ENCODE measurements around the gene BTBD17.

BTBD17 gene

GRCh38 chr17:74369221-74369620 lies 7.6 kb upstream of the BTBD17 start:
- Histone ChIP-seq H3K9me3 (ENCODE audit: control insufficient read depth in 1 of 2, low read length in 2 of 2) (no peaks in the 10 kb centered on the region), H3K27me3 (ENCODE audit: low read depth, low read length) (peaks cover 5% of the 10 kb centered on the region), H3K4me3 (ENCODE audit: low read depth in 1 of 2, low read length in 2 of 2) (no peak overlapping the region), H3K4me1 (ENCODE audit: control insufficient read depth in 1 of 2, insufficient read depth in 2 of 2, low read length in 2 of 2) (peaks cover 0 to 13% of the 10 kb centered on the region in 2 donors), H3K27ac (ENCODE audit: low read length) (no peak overlapping the region), H3K36me3 (ENCODE audit: control insufficient read depth in 1 of 2, insufficient read depth in 2 of 2, low read length in 2 of 2) (no peaks in the 10 kb centered on the region)

GRCh38 chr17:74368341-74369081 lies 6.8 kb upstream of the BTBD17 start:
- Histone ChIP-seq H3K27me3 (ENCODE audit: low read depth, low read length) (peaks cover 5% of the 10 kb centered on the region), H3K36me3 (ENCODE audit: control insufficient read depth in 1 of 2, insufficient read depth in 2 of 2, low read length in 2 of 2) (no peaks in the 10 kb centered on the region), H3K27ac (ENCODE audit: low read length) (no peak overlapping the region), H3K9me3 (ENCODE audit: control insufficient read depth in 1 of 2, low read length in 2 of 2) (no peaks in the 10 kb centered on the region), H3K4me1 (ENCODE audit: control insufficient read depth in 1 of 2, insufficient read depth in 2 of 2, low read length in 2 of 2) (peaks cover 0 to 13% of the 10 kb centered on the region in 2 donors), H3K4me3 (ENCODE audit: low read depth in 1 of 2, low read length in 2 of 2) (no peak overlapping the region)

- Histone ChIP-seq H3K4me3 (ENCODE audit: low read depth in 1 of 2, low read length in 2 of 2) (no peak within 1 kb of the TSS), H3K27ac (ENCODE audit: low read length) (no peak within 1 kb of the TSS), H3K9me3 (ENCODE audit: control insufficient read depth in 1 of 2, low read length in 2 of 2) (no peaks in the 10 kb centered on the region), H3K27me3 (ENCODE audit: low read depth, low read length) (peaks cover 5% of the 10 kb centered on the region), H3K36me3 (ENCODE audit: control insufficient read depth in 1 of 2, insufficient read depth in 2 of 2, low read length in 2 of 2) (no peaks in the 10 kb centered on the region), H3K4me1 (ENCODE audit: control insufficient read depth in 1 of 2, insufficient read depth in 2 of 2, low read length in 2 of 2) (peaks cover 0 to 13% of the 10 kb centered on the region in 2 donors)
Measured at GRCh38 chr17:74367206-74367605, 5.5 kb upstream of the BTBD17 start, which contains the start of gene GPR142. TSS of gene GPR142 (plus strand) at chr17:74367506. CDS start at chr17:74369541, 2,035 bp downstream.

- Histone ChIP-seq H3K9me3 (ENCODE audit: control insufficient read depth in 1 of 2, low read length in 2 of 2) (no peaks in the 10 kb centered on the region), H3K27me3 (ENCODE audit: low read depth, low read length) (peaks cover 29% of the 10 kb centered on the region), H3K4me3 (ENCODE audit: low read depth in 1 of 2, low read length in 2 of 2) (no peak overlapping the region), H3K4me1 (ENCODE audit: control insufficient read depth in 1 of 2, insufficient read depth in 2 of 2, low read length in 2 of 2) (peaks cover 0 to 7% of the 10 kb centered on the region in 2 donors), H3K27ac (ENCODE audit: low read length) (no peak overlapping the region), H3K36me3 (ENCODE audit: control insufficient read depth in 1 of 2, insufficient read depth in 2 of 2, low read length in 2 of 2) (no peaks in the 10 kb centered on the region)
Measured at GRCh38 chr17:74362810-74363498, 1.3 kb upstream of the BTBD17 start.

GRCh38 chr17:74362069-74362405 lies 369 bp upstream of the BTBD17 start:
- H3K4me3 ChIP-seq (ENCODE audit: low read depth in 1 of 2, low read length in 2 of 2) = no peak overlapping the region
- peaks cover 38% of the 10 kb centered on the region for H3K27me3 ChIP-seq (ENCODE audit: low read depth, low read length)
- no peak overlapping the region for H3K27ac ChIP-seq (ENCODE audit: low read length)

GRCh38 chr17:74360899-74361229 lies 804 bp downstream of the BTBD17 start:
- Histone ChIP-seq H3K27ac (ENCODE audit: low read length) (no peak overlapping the region), H3K27me3 (ENCODE audit: low read depth, low read length) (peaks cover 49% of the 10 kb centered on the region), H3K36me3 (ENCODE audit: control insufficient read depth in 1 of 2, insufficient read depth in 2 of 2, low read length in 2 of 2) (no peaks in the 10 kb centered on the region), H3K4me1 (ENCODE audit: control insufficient read depth in 1 of 2, insufficient read depth in 2 of 2, low read length in 2 of 2) (peaks cover 0 to 20% of the 10 kb centered on the region in 2 donors), H3K4me3 (ENCODE audit: low read depth in 1 of 2, low read length in 2 of 2) (no peak overlapping the region), H3K9me3 (ENCODE audit: control insufficient read depth in 1 of 2, low read length in 2 of 2) (no peaks in the 10 kb centered on the region)

More at GRCh38 chr17:74362069-74362405, 369 bp upstream of the BTBD17 start:
- Histone ChIP-seq H3K9me3 (ENCODE audit: control insufficient read depth in 1 of 2, low read length in 2 of 2) (no peaks in the 10 kb centered on the region), H3K36me3 (ENCODE audit: control insufficient read depth in 1 of 2, insufficient read depth in 2 of 2, low read length in 2 of 2) (no peaks in the 10 kb centered on the region), H3K4me1 (ENCODE audit: control insufficient read depth in 1 of 2, insufficient read depth in 2 of 2, low read length in 2 of 2) (peaks cover 0 to 13% of the 10 kb centered on the region in 2 donors)

- no peak overlapping the region for H3K4me3 ChIP-seq (ENCODE audit: low read depth in 1 of 2, low read length in 2 of 2)
- H3K27me3 ChIP-seq (ENCODE audit: low read depth, low read length) = peaks cover 56% of the 10 kb centered on the region
- no peak overlapping the region for H3K27ac ChIP-seq (ENCODE audit: low read length)
Measured at GRCh38 chr17:74359916-74360315, 1.8 kb downstream of the BTBD17 start.

GRCh38 chr17:74358697-74359096 lies 3.0 kb downstream of the BTBD17 start:
- Histone ChIP-seq H3K27ac (ENCODE audit: low read length) (no peak overlapping the region), H3K4me3 (ENCODE audit: low read depth in 1 of 2, low read length in 2 of 2) (no peak overlapping the region), H3K36me3 (ENCODE audit: control insufficient read depth in 1 of 2, insufficient read depth in 2 of 2, low read length in 2 of 2) (no peaks in the 10 kb centered on the region), H3K27me3 (ENCODE audit: low read depth, low read length) (peaks cover 69% of the 10 kb centered on the region), H3K4me1 (ENCODE audit: control insufficient read depth in 1 of 2, insufficient read depth in 2 of 2, low read length in 2 of 2) (peaks cover 0 to 20% of the 10 kb centered on the region in 2 donors), H3K9me3 (ENCODE audit: control insufficient read depth in 1 of 2, low read length in 2 of 2) (no peaks in the 10 kb centered on the region)

More at GRCh38 chr17:74359916-74360315, 1.8 kb downstream of the BTBD17 start:
- Histone ChIP-seq H3K9me3 (ENCODE audit: control insufficient read depth in 1 of 2, low read length in 2 of 2) (no peaks in the 10 kb centered on the region), H3K4me1 (ENCODE audit: control insufficient read depth in 1 of 2, insufficient read depth in 2 of 2, low read length in 2 of 2) (peaks cover 0 to 20% of the 10 kb centered on the region in 2 donors), H3K36me3 (ENCODE audit: control insufficient read depth in 1 of 2, insufficient read depth in 2 of 2, low read length in 2 of 2) (no peaks in the 10 kb centered on the region)

- Histone ChIP-seq H3K27ac (ENCODE audit: low read length) (no peak overlapping the region), H3K9me3 (ENCODE audit: control insufficient read depth in 1 of 2, low read length in 2 of 2) (no peaks in the 10 kb centered on the region), H3K36me3 (ENCODE audit: control insufficient read depth in 1 of 2, insufficient read depth in 2 of 2, low read length in 2 of 2) (no peaks in the 10 kb centered on the region), H3K4me1 (ENCODE audit: control insufficient read depth in 1 of 2, insufficient read depth in 2 of 2, low read length in 2 of 2) (peaks cover 0 to 20% of the 10 kb centered on the region in 2 donors), H3K27me3 (ENCODE audit: low read depth, low read length) (peaks cover 80% of the 10 kb centered on the region), H3K4me3 (ENCODE audit: low read depth in 1 of 2, low read length in 2 of 2) (peak overlapping the region in 1 of 2 donors; percentile 56)
Measured at GRCh38 chr17:74357466-74357809, 4.2 kb downstream of the BTBD17 start.

- H3K27ac ChIP-seq (ENCODE audit: low read length) = no peak overlapping the region
- peaks cover 0 to 18% of the 10 kb centered on the region in 2 donors for H3K4me1 ChIP-seq (ENCODE audit: control insufficient read depth in 1 of 2, insufficient read depth in 2 of 2, low read length in 2 of 2)
- no peaks in the 10 kb centered on the region for H3K9me3 ChIP-seq (ENCODE audit: control insufficient read depth in 1 of 2, low read length in 2 of 2)
- H3K27me3 ChIP-seq (ENCODE audit: low read depth, low read length) = peaks cover 83% of the 10 kb centered on the region
- no peaks in the 10 kb centered on the region for H3K36me3 ChIP-seq (ENCODE audit: control insufficient read depth in 1 of 2, insufficient read depth in 2 of 2, low read length in 2 of 2)
- H3K4me3 ChIP-seq (ENCODE audit: low read depth in 1 of 2, low read length in 2 of 2) = peak overlapping the region in 1 of 2 donors; percentile 56
Measured at GRCh38 chr17:74356646-74357465, 4.8 kb downstream of the BTBD17 start.

GRCh38 chr17:74355065-74355464 lies 6.6 kb downstream of the BTBD17 start:
- no peak overlapping the region for H3K4me3 ChIP-seq (ENCODE audit: low read depth in 1 of 2, low read length in 2 of 2)
- H3K4me1 ChIP-seq (ENCODE audit: control insufficient read depth in 1 of 2, insufficient read depth in 2 of 2, low read length in 2 of 2) = peaks cover 0 to 13% of the 10 kb centered on the region in 2 donors
- no peaks in the 10 kb centered on the region for H3K9me3 ChIP-seq (ENCODE audit: control insufficient read depth in 1 of 2, low read length in 2 of 2)
- H3K27me3 ChIP-seq (ENCODE audit: low read depth, low read length) = peaks cover 68% of the 10 kb centered on the region
- no peaks in the 10 kb centered on the region for H3K36me3 ChIP-seq (ENCODE audit: control insufficient read depth in 1 of 2, insufficient read depth in 2 of 2, low read length in 2 of 2)
- H3K27ac ChIP-seq (ENCODE audit: low read length) = no peak overlapping the region

Data from muscle layer of duodenum (tissue), 2 donors.